ENCODE results near the gene TBC1D17.
A peak's percentile ranks its signal among the peaks of the same experiment; 100 is the strongest.

Gene TBC1D17

DNA sequence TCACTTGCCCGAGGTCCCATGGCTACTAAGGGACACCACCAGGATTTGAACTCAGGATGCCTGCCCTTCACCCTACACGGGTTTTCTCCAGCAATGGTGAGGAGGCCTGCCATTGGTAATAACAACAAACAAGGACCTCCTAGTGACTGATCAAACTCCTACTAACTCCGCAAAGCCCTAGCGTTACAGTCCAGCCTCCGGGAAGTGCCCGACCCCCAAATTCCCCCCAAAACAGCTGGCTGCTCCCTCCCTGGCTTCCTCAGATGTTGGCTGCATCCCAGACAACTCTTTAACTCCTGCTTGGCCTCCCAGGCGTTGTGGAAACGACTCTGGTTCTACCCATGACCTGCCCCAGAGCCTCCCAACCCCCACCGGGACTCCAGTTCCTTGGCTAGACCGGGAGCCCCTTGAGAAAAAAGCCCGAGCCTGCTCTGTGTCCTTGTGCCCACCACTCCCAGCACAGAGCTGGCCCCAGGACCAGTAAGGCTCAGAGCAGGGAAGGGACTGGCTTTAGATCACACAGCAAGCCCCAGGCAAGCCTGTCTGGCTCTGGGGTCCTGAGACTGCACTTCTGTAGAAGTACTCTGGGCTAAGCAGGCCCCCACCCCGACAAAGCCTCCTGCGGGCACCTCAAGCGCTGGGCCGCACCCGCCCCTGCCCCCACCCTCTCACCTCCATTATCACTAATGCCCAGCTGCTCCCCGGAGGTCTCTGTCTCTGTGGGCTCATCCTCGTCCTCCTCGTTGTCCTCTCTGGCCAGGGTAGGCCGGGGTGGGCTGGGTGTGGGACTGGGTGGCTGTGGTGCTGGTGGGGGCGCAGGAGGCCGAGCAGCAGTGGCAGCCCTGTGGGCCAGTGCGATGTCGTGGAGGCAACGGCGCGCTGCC is 5.0 kb upstream of the TBC1D17 start:
- Histone ChIP-seq H3K27me3 (ENCODE audit: control insufficient read depth in 1 of 2, insufficient read depth in 2 of 2, low read length in 2 of 2) (no peaks in the 10 kb centered on the region), H3K4me3 (ENCODE audit: low read length in 2 of 2) (no peak overlapping the region), H3K36me3 (ENCODE audit: control insufficient read depth in 2 of 2, insufficient read depth in 2 of 2, low read length in 2 of 2) (peaks cover 0 to 13% of the 10 kb centered on the region in 2 donors), H3K27ac (ENCODE audit: low read length) (no peak overlapping the region), H3K9ac (ENCODE audit: low read length in 2 of 2) (no peak overlapping the region), H3K9me3 (ENCODE audit: control insufficient read depth in 2 of 2, low read length in 2 of 2) (no peaks in the 10 kb centered on the region), H3K4me1 (ENCODE audit: control insufficient read depth, insufficient read depth, low read length) (peaks cover 50% of the 10 kb centered on the region)

GRCh38 chr19:49873129-49873521 is 4.4 kb upstream of the TBC1D17 start:
- peaks cover 0 to 13% of the 10 kb centered on the region in 2 donors for H3K36me3 ChIP-seq (ENCODE audit: control insufficient read depth in 2 of 2, insufficient read depth in 2 of 2, low read length in 2 of 2)
- H3K9ac ChIP-seq (ENCODE audit: low read length in 2 of 2) = no peak overlapping the region
- no peaks in the 10 kb centered on the region for H3K9me3 ChIP-seq (ENCODE audit: control insufficient read depth in 2 of 2, low read length in 2 of 2)
- no peak overlapping the region for H3K4me3 ChIP-seq (ENCODE audit: low read length in 2 of 2)
- H3K4me1 ChIP-seq (ENCODE audit: control insufficient read depth, insufficient read depth, low read length) = peaks cover 47% of the 10 kb centered on the region
- no peak overlapping the region for H3K27ac ChIP-seq (ENCODE audit: low read length)
- H3K27me3 ChIP-seq (ENCODE audit: control insufficient read depth in 1 of 2, insufficient read depth in 2 of 2, low read length in 2 of 2) = no peaks in the 10 kb centered on the region

DNA sequence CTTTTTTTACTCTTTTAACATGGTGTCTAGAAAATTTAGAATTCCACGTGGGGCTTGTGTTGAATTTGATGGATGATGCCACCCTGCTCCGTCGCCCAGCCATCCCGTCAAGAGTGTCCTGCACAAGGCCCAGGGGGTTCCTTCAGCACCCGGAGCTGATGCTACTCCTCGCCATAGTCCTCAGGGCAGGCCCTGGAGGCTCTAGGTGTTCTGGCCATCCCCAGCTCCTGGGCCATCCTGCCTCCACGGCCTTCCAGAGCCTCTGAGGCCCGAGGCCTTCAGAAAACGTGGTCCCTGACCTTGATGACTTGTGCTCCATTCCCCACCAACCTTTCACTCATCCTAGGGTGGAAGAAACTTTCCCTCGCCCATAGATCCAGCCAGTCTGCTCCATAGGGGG is 3.7 kb upstream of the TBC1D17 start:
- Histone ChIP-seq H3K36me3 (ENCODE audit: control insufficient read depth in 2 of 2, insufficient read depth in 2 of 2, low read length in 2 of 2) (peaks cover 0 to 13% of the 10 kb centered on the region in 2 donors), H3K9me3 (ENCODE audit: control insufficient read depth in 2 of 2, low read length in 2 of 2) (no peaks in the 10 kb centered on the region), H3K4me1 (ENCODE audit: control insufficient read depth, insufficient read depth, low read length) (peaks cover 49% of the 10 kb centered on the region), H3K9ac (ENCODE audit: low read length in 2 of 2) (peak overlapping the region in 1 of 2 donors; percentile 21), H3K4me3 (ENCODE audit: low read length in 2 of 2) (no peak overlapping the region), H3K27me3 (ENCODE audit: control insufficient read depth in 1 of 2, insufficient read depth in 2 of 2, low read length in 2 of 2) (no peaks in the 10 kb centered on the region), H3K27ac (ENCODE audit: low read length) (no peak overlapping the region)

DNA sequence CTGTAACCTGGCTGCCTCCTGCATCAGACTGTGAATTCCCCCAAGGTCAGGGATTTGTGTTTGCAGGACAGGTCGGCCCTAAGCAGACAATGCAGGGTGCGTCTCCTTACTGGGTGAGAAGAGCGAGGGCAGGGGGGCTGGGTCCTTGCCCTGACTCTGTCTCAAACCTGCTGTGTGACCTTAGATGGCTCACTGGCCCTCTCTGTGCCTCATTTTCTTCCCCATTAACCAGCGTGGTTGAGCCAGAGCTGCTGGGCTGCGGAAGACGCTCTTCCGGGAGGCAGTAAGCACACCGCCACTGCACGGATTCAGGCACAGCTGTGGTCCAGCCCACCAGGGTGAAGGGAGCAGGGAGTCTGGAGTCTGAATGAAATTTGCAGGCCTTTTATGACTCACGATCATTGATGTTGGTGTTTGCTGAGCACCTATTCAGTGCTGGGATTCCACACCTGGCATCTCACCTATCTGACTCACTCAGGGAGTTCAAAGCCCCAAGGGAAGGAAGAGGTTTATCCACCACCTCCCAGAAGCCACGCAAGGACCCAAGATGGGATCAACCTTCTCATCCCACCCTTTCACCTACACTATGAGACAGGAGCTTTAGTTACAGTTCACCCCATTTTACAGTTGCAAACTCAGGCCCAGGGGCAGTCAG is 2.9 kb upstream of the TBC1D17 start:
- H3K9ac ChIP-seq (ENCODE audit: low read length in 2 of 2) = no peak overlapping the region
- no peaks in the 10 kb centered on the region for H3K27me3 ChIP-seq (ENCODE audit: control insufficient read depth in 1 of 2, insufficient read depth in 2 of 2, low read length in 2 of 2)
- peaks cover 46% of the 10 kb centered on the region for H3K4me1 ChIP-seq (ENCODE audit: control insufficient read depth, insufficient read depth, low read length)
- H3K9me3 ChIP-seq (ENCODE audit: control insufficient read depth in 2 of 2, low read length in 2 of 2) = no peaks in the 10 kb centered on the region
- H3K4me3 ChIP-seq (ENCODE audit: low read length in 2 of 2) = no peak overlapping the region
- peaks cover 6 to 19% of the 10 kb centered on the region in 2 donors for H3K36me3 ChIP-seq (ENCODE audit: control insufficient read depth in 2 of 2, insufficient read depth in 2 of 2, low read length in 2 of 2)
- no peak overlapping the region for H3K27ac ChIP-seq (ENCODE audit: low read length)

DNA sequence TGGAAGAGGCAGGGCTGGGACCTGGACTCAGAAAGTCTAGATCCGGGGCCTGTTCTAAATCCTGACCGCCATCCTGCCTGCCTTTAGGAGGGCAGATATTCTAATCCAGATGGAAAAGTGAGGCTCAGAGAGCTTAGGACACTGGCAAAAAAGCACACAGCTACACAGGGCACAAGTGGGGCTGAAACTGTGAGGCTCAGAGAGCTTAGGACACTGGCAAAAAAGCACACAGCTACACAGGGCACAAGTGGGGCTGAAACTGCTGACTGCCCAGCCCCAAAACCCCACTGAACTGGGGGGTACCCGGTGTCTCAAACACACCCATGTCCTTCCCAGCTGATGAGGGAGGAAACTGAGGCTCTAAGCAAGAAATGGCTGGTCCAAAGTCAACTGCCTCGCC is 2.3 kb upstream of the TBC1D17 start:
- H3K4me1 ChIP-seq (ENCODE audit: control insufficient read depth, insufficient read depth, low read length) = peaks cover 41% of the 10 kb centered on the region
- peak overlapping the region; percentile 100 for H3K27ac ChIP-seq (ENCODE audit: low read length)
- peak overlapping the region; percentile 98 to 100 for H3K9ac ChIP-seq (ENCODE audit: low read length in 2 of 2)
- H3K27me3 ChIP-seq (ENCODE audit: control insufficient read depth in 1 of 2, insufficient read depth in 2 of 2, low read length in 2 of 2) = no peaks in the 10 kb centered on the region
- H3K9me3 ChIP-seq (ENCODE audit: control insufficient read depth in 2 of 2, low read length in 2 of 2) = no peaks in the 10 kb centered on the region
- peak overlapping the region; percentile 100 for H3K4me3 ChIP-seq (ENCODE audit: low read length in 2 of 2)
- peaks cover 8 to 21% of the 10 kb centered on the region in 2 donors for H3K36me3 ChIP-seq (ENCODE audit: control insufficient read depth in 2 of 2, insufficient read depth in 2 of 2, low read length in 2 of 2)

DNA sequence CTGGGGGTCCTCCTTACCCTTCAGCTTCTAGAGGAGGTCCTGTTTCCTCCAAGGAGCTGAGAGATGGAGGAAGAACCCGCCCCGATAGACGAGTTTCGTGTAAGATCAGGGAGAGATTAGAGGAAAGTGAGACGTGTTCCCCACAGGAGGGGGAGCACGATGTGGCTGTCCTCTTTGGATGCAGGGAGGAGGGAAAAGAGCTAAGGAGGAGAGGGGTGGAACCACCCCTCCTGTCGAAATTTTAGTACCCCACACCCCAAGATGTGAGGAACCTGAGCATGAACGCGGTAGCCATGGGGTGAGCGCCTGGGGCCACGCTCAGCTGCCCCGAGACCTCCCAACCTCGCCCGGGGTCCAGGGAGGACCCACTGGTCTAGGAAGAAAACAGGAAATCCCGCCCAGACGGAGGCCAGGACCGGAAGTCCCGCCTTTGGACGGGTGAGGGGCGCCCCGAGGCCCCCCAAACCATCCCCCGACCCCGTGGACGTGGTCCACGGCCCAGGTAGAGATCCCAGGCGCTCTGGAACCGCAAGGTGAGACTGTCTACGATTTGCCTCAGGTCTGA is 1.6 kb upstream of the TBC1D17 start:
- peaks cover 36% of the 10 kb centered on the region for H3K4me1 ChIP-seq (ENCODE audit: control insufficient read depth, insufficient read depth, low read length)
- no peaks in the 10 kb centered on the region for H3K9me3 ChIP-seq (ENCODE audit: control insufficient read depth in 2 of 2, low read length in 2 of 2)
- peak overlapping the region; percentile 100 for H3K4me3 ChIP-seq (ENCODE audit: low read length in 2 of 2)
- no peaks in the 10 kb centered on the region for H3K27me3 ChIP-seq (ENCODE audit: control insufficient read depth in 1 of 2, insufficient read depth in 2 of 2, low read length in 2 of 2)
- peaks cover 15 to 28% of the 10 kb centered on the region in 2 donors for H3K36me3 ChIP-seq (ENCODE audit: control insufficient read depth in 2 of 2, insufficient read depth in 2 of 2, low read length in 2 of 2)
- H3K9ac ChIP-seq (ENCODE audit: low read length in 2 of 2) = peak overlapping the region; percentile 98 to 100
- peak overlapping the region; percentile 100 for H3K27ac ChIP-seq (ENCODE audit: low read length)

DNA sequence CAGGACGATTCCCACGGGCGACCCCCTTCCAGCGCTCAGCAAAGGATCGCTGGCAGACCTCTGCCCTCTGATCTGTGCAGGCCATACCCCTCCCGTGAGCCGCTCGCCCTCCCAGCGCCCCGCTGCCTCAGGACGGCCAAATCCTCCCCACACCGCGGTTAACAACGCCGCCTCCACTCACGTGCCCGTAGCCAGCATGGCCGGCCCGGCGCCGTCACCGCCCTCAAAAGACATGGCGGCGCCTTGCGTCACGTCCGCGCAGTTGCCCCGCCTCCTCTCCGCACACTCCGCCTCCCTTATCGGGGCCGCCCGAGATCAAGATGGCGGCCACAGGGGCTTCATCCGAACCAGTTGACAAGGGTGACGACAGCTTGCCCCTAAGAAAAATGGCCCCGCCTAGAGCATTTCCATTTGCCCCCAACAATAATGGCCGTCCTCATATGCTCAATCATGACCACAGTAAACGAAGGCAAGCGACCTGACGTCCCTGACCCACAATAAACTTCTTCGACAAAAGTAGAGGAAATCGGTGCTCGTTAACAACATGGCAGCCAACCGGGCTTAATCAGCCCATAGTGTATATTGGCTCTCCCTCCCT is 981 bp upstream of the TBC1D17 start:
- Histone ChIP-seq H3K4me3 (ENCODE audit: low read length in 2 of 2) (peak overlapping the region; percentile 100), H3K36me3 (ENCODE audit: control insufficient read depth in 2 of 2, insufficient read depth in 2 of 2, low read length in 2 of 2) (peaks cover 21 to 31% of the 10 kb centered on the region in 2 donors), H3K27ac (ENCODE audit: low read length) (peak overlapping the region; percentile 100), H3K27me3 (ENCODE audit: control insufficient read depth in 1 of 2, insufficient read depth in 2 of 2, low read length in 2 of 2) (no peaks in the 10 kb centered on the region), H3K4me1 (ENCODE audit: control insufficient read depth, insufficient read depth, low read length) (peaks cover 35% of the 10 kb centered on the region), H3K9me3 (ENCODE audit: control insufficient read depth in 2 of 2, low read length in 2 of 2) (no peaks in the 10 kb centered on the region), H3K9ac (ENCODE audit: low read length in 2 of 2) (peak overlapping the region; percentile 100)

GRCh38 chr19:49877879-49878743 is 609 bp downstream of the TBC1D17 start:
- H3K27ac ChIP-seq (ENCODE audit: low read length) = peak overlapping the region; percentile 100
- H3K9me3 ChIP-seq (ENCODE audit: control insufficient read depth in 2 of 2, low read length in 2 of 2) = peaks cover 0 to 3% of the 10 kb centered on the region in 2 donors
- no peaks in the 10 kb centered on the region for H3K27me3 ChIP-seq (ENCODE audit: control insufficient read depth in 1 of 2, insufficient read depth in 2 of 2, low read length in 2 of 2)
- H3K4me3 ChIP-seq (ENCODE audit: low read length in 2 of 2) = peak overlapping the region; percentile 89 to 100
- peak overlapping the region; percentile 87 to 99 for H3K9ac ChIP-seq (ENCODE audit: low read length in 2 of 2)
- H3K36me3 ChIP-seq (ENCODE audit: control insufficient read depth in 2 of 2, insufficient read depth in 2 of 2, low read length in 2 of 2) = peaks cover 36 to 44% of the 10 kb centered on the region in 2 donors
- peaks cover 35% of the 10 kb centered on the region for H3K4me1 ChIP-seq (ENCODE audit: control insufficient read depth, insufficient read depth, low read length)

- peaks cover 42 to 50% of the 10 kb centered on the region in 2 donors for H3K36me3 ChIP-seq (ENCODE audit: control insufficient read depth in 2 of 2, insufficient read depth in 2 of 2, low read length in 2 of 2)
- H3K9me3 ChIP-seq (ENCODE audit: control insufficient read depth in 2 of 2, low read length in 2 of 2) = peaks cover 0 to 3% of the 10 kb centered on the region in 2 donors
- no peak overlapping the region for H3K9ac ChIP-seq (ENCODE audit: low read length in 2 of 2)
- peak overlapping the region; percentile 100 for H3K27ac ChIP-seq (ENCODE audit: low read length)
- H3K27me3 ChIP-seq (ENCODE audit: control insufficient read depth in 1 of 2, insufficient read depth in 2 of 2, low read length in 2 of 2) = no peaks in the 10 kb centered on the region
- H3K4me1 ChIP-seq (ENCODE audit: control insufficient read depth, insufficient read depth, low read length) = peaks cover 35% of the 10 kb centered on the region
- H3K4me3 ChIP-seq (ENCODE audit: low read length in 2 of 2) = peak overlapping the region; percentile 89 to 100
Measured at GRCh38 chr19:49878744-49879070, 1.2 kb downstream of the TBC1D17 start.

All from stomach smooth muscle (tissue), 2 donors.